Hepatocyte (in vitro differentiated cells): ENCODE results near the gene PTAFR. TPM values are rescaled to one million over a fixed set of nuclear protein-coding genes. Genes with fewer than 3 reads are reported as not detected.

ENCODE experiments used
- DNase-seq: peaks from one replicate; pipeline ENCODE4 v3.0.0-alpha.2; 2016; ENCODE audit warnings: low spot score
- H2AFZ ChIP-seq: fragments of 200-600 bp; sonication (generic); 2 replicates; pipeline ENCODE4 v1.6.0; 2016; ENCODE audit warnings: antibody characterized with exemption, mild to moderate bottlenecking
- H3K27ac ChIP-seq: fragments of 200-600 bp; sonication (generic); 2 replicates; pipeline ENCODE4 v1.5.1; 2016; ENCODE audit warnings: mild to moderate bottlenecking
- H3K27me3 ChIP-seq: fragments of 200-600 bp; sonication (generic); 2 replicates; pipeline ENCODE4 v1.6.1; 2016
- H3K36me3 ChIP-seq: fragments of 200-600 bp; sonication (generic); replicated peaks from 2 replicates; pipeline ENCODE4 v1.5.1; 2016; ENCODE audit warnings: low read depth; ENCODE audit not compliant: insufficient read depth
- H3K4me1 ChIP-seq: fragments of 200-600 bp; sonication (generic); 2 replicates; pipeline ENCODE4 v1.5.1; 2016; ENCODE audit warnings: mild to moderate bottlenecking, moderate library complexity; ENCODE audit not compliant: insufficient read depth
- H3K4me2 ChIP-seq: fragments of 200-600 bp; sonication (generic); 2 replicates; pipeline ENCODE4 v1.6.0; 2016
- H3K4me3 ChIP-seq: fragments of 200-600 bp; sonication (generic); 2 replicates; pipeline ENCODE4 v1.5.1; 2016; ENCODE audit warnings: mild to moderate bottlenecking
- H3K79me2 ChIP-seq: fragments of 200-600 bp; sonication (generic); 2 replicates; pipeline ENCODE4 v1.6.0; 2017; ENCODE audit warnings: mild to moderate bottlenecking
- H3K9me2 ChIP-seq: fragments of 200-600 bp; sonication (generic); replicated peaks from 2 replicates; pipeline ENCODE4 v1.6.0; 2017; ENCODE audit warnings: mild to moderate bottlenecking; ENCODE audit not compliant: insufficient read depth
- H3K9me3 ChIP-seq: fragments of 200-600 bp; sonication (generic); 2 replicates; pipeline ENCODE4 v1.5.1; 2016; ENCODE audit warnings: low read depth, mild to moderate bottlenecking
- H4K20me1 ChIP-seq: fragments of 200-600 bp; sonication (generic); 2 replicates; pipeline ENCODE4 v1.6.0; 2016; ENCODE audit warnings: mild to moderate bottlenecking; ENCODE audit not compliant: insufficient read depth, poor library complexity, severe bottlenecking
- EZH2 ChIP-seq: fragments of 200-600 bp; sonication (generic); IDR thresholded peaks from 2 replicates; pipeline ENCODE4 v1.6.1; 2016; ENCODE audit warnings: antibody characterized with exemption, mild to moderate bottlenecking, borderline replicate concordance
- EZH2phosphoT487 ChIP-seq: fragments of 200-600 bp; sonication (generic); IDR thresholded peaks from one replicate; pipeline ENCODE4 v1.6.1; 2018; ENCODE audit warnings: antibody characterized with exemption, mild to moderate bottlenecking, low read depth, moderate library complexity; ENCODE audit not compliant: unreplicated experiment, severe bottlenecking
- WGBS: methylation state at CpG from one replicate; pipeline ENCODE4 v1.1.6; 2016; ENCODE audit warnings: low lambda C conversion rate; ENCODE audit errors: missing lambda C conversion rate; 5-methylcytosine and 5-hydroxymethylcytosine counted together
- polyA plus RNA-seq: library from polyadenylated mRNA; unstranded; fragments of >200 nt; fragmentation: Nextera tagmentation; extraction: Ambion mirVana; gene quantifications from 2 replicates; pipeline ENCODE4 v1.2.1, GENCODE V29; 2016
- total RNA-seq: library from RNA; depleted of rRNA; stranded (reverse); fragments of >200 nt; gene quantifications from 2 replicates; pipeline ENCODE4 v1.2.3, GENCODE V29; 2014
- TF ChIP-seq, protein P1 (sequence below): fragments of 200-600 bp; sonication (generic); IDR thresholded peaks from 2 replicates; pipeline ENCODE4 v1.5.1; 2016; ENCODE audit warnings: antibody characterized with exemption, mild to moderate bottlenecking; ENCODE audit not compliant: poor library complexity

PTAFR gene
- total and polyA plus RNA-seq, 2 experiments from 2014 or later: 0.29 to 0.37 TPM

DNA sequence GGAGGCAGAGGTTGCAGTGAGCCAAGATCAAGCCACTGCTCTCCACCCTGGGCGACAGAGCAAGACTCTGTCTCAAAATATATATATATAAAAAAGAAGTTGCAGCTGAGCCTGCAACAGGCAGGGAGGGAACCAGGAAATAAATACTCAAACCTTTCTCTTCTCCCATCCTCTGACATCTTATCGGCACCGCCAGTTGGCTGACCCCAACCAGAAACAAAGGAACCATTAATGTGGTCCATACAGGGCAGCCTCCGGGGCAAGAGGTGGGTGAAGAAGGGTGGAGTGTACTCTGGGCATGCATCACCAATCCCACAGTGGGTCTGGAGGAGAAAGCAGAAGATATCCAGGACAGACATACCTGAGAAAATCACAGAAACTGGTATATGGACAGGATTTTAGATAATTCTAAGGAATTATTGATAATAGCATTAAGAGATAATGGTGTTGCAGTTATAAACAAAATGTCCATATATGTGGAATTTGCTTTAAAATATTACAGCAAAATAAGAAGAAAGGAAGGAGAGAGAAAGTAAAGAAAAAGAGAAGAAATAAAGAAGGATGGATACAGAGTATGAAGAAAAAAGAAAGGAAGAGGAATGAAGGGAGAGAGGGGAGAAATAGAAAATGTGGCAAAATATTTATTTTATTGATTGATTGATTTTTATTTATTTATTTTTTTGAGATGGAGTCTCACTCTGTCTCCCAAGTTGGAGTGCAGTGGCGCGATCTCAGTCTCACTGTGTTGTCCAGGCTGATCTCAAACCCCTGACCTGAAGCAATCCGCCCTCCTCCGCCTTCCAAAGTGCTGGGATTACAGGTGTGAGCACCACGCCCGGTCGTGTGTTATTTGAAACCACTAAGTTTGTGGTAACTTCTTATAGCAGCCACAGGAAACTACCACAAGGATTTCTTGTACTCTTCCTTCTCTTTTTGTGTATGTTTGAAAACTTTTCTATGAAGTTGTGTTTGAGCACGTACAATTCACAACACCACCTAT, 4.1 kb upstream of the PTAFR start:
- no peak overlapping the region for H3K4me2 ChIP-seq
- H3K9me3 ChIP-seq: no peaks in the 10 kb centered on the region
- WGBS: 81% methylated on average over 12 of the region's 12 CpGs
- no peak overlapping the region for H3K4me3 ChIP-seq
- H3K79me2 ChIP-seq: no peaks in the 10 kb centered on the region
- no peaks in the 10 kb centered on the region for H3K9me2 ChIP-seq
- no peak for DNase-seq
- no peaks in the 10 kb centered on the region for H3K4me1 ChIP-seq
- H3K27ac ChIP-seq: no peak overlapping the region
- no peak overlapping the region for H2AFZ ChIP-seq
- TF ChIP-seq EZH2phosphoT487: no peak
- TF ChIP-seq, protein P1, sequence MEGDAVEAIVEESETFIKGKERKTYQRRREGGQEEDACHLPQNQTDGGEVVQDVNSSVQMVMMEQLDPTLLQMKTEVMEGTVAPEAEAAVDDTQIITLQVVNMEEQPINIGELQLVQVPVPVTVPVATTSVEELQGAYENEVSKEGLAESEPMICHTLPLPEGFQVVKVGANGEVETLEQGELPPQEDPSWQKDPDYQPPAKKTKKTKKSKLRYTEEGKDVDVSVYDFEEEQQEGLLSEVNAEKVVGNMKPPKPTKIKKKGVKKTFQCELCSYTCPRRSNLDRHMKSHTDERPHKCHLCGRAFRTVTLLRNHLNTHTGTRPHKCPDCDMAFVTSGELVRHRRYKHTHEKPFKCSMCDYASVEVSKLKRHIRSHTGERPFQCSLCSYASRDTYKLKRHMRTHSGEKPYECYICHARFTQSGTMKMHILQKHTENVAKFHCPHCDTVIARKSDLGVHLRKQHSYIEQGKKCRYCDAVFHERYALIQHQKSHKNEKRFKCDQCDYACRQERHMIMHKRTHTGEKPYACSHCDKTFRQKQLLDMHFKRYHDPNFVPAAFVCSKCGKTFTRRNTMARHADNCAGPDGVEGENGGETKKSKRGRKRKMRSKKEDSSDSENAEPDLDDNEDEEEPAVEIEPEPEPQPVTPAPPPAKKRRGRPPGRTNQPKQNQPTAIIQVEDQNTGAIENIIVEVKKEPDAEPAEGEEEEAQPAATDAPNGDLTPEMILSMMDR: no peak
- TF ChIP-seq EZH2: no peak
- H3K27me3 ChIP-seq: no peaks in the 10 kb centered on the region
- H3K36me3 ChIP-seq: no peaks in the 10 kb centered on the region
- H4K20me1 ChIP-seq: no peaks in the 10 kb centered on the region

DNA sequence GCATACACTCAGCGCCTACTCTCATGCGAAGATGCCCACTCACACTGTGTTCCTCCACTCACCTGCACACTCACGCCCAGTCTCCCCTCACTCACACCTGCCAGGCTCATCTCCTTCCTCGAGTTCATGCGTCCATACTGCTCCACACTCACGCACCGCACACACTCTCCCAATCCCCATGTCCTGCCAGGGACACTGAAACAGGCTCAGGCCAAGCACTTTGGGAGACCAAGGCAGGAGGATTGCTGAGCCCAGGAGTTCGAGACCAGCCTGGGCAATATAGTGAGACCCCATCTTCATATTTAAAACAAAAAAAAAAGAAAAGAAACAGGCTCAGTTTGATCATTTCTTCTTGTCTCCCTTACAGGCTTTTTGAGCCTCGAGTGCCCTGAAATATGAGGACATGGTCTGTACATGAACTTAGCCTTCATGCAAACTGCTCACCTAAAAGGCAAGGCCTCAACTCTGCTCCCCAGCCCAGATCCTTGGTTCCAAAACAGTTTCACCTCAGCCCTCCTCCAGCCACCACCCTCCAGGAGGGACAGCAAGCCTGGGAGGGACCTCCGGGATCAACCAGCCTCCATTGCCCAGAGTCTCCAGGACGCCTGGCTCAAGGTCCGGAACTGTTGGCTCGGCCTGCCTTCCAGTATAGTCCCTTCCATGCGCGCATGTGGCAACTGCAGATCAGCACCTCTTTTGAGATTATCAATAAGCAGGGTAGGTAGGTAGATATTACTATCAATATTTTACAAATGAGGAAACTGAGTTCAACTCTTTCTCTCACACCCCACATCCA, 2.4 kb upstream of the PTAFR start:
- H3K36me3 ChIP-seq: no peaks in the 10 kb centered on the region
- TF ChIP-seq, protein P1: no peak
- TF ChIP-seq EZH2phosphoT487 (no peak), EZH2 (no peak)
- no peak overlapping the region for H3K4me2 ChIP-seq
- DNase-seq: no peak
- H3K27me3 ChIP-seq: no peaks in the 10 kb centered on the region
- H3K27ac ChIP-seq: no peak overlapping the region
- H3K9me3 ChIP-seq: no peaks in the 10 kb centered on the region
- no peak overlapping the region for H3K4me3 ChIP-seq
- no peak overlapping the region for H2AFZ ChIP-seq
- no peaks in the 10 kb centered on the region for H4K20me1 ChIP-seq
- H3K79me2 ChIP-seq: no peaks in the 10 kb centered on the region
- 94% methylated on average over 15 of the region's 15 CpGs for WGBS
- H3K4me1 ChIP-seq: no peaks in the 10 kb centered on the region
- H3K9me2 ChIP-seq: no peaks in the 10 kb centered on the region

DNA sequence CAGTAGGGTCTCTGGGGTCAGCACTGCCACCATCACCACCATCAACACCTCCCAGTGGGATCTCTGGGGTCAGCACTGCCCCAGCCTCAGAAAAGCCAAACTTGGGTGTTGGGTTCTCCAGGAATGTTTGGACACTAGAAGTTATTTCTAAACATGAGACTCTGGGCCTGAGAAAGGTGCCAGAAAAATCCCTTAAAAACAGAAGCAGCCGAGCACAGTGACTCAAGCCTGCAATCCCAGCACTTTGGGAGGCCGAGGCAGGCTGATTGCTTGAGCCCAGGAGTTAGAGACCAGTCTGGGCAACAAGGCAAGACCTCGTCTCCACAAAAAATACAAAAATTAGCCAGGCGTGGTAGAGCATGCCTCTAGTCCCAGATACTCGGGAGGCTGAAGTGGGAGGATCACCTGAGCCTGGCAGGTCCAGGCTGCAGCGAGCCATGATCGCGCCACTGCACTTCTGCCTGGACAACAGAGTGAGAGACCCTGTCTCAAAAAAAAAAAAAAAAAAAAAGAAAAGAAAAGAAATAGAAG, 470 bp downstream of the PTAFR start:
- H3K79me2 ChIP-seq: no peaks in the 10 kb centered on the region
- H3K4me3 ChIP-seq: no peak overlapping the region
- no peaks in the 10 kb centered on the region for H3K27me3 ChIP-seq
- H3K4me1 ChIP-seq: no peaks in the 10 kb centered on the region
- no peak overlapping the region for H3K4me2 ChIP-seq
- H4K20me1 ChIP-seq: no peaks in the 10 kb centered on the region
- no peak for TF ChIP-seq EZH2phosphoT487
- no peak for TF ChIP-seq EZH2
- TF ChIP-seq, protein P1: no peak
- no peaks in the 10 kb centered on the region for H3K36me3 ChIP-seq
- no peak overlapping the region for H2AFZ ChIP-seq
- no peak for DNase-seq
- no peaks in the 10 kb centered on the region for H3K9me3 ChIP-seq
- H3K27ac ChIP-seq: no peak overlapping the region
- WGBS: 95% methylated on average over 8 of the region's 8 CpGs
- no peaks in the 10 kb centered on the region for H3K9me2 ChIP-seq
